Panc1 (cell line): ENCODE measurements around the gene USF1. TPM values are rescaled to one million over a fixed set of nuclear protein-coding genes. Genes with fewer than 3 reads are reported as not detected.
"Not testable (repeated sequence)": the region's sequence is repeated elsewhere in the genome, so short reads cannot be mapped to it uniquely, and the experiment has no call there.

ENCODE experiments used
- ATAC-seq: fragments of 200-7000 bp; cut with Tn5 transposase; 2 replicates; pipeline ENCODE4 v1.9.1; 2020; ENCODE audit warnings: mild to moderate bottlenecking, moderate library complexity
- BruUV-seq: library from RNA; stranded (reverse); fragments of 400-500 nt; replicated peaks from 2 replicates; lab custom pipeline; 2021; lab: Mats Ljungman, UMichigan
- CTCF ChIA-PET: fragments of 300-600 bp; sonication (Branson Sonifier 250); formaldehyde crosslinking; loops from one replicate; lab custom pipeline; 2022; ENCODE audit warnings: antibody characterized with exemption; lab: Charles Lee
- POLR2A ChIA-PET: fragments of 300-600 bp; sonication (Branson Sonifier 250); formaldehyde crosslinking; loops from one replicate; lab custom pipeline; 2022; ENCODE audit warnings: antibody characterized with exemption; lab: Charles Lee
- DNase-seq: peaks from one replicate; pipeline ENCODE4 v3.0.0-alpha.2; 2010; ENCODE audit warnings: low read depth, low spot score
- H3K27ac ChIP-seq: 2 replicates; pipeline ENCODE4 v1.5.1; 2011; ENCODE audit warnings: mild to moderate bottlenecking, low read length, inconsistent platforms
- H3K27me3 ChIP-seq: fragments of 200-500 bp; sonication (Bioruptor generic); 2 replicates; pipeline ENCODE4 v1.6.0; 2014; ENCODE audit warnings: low read length, inconsistent platforms; ENCODE audit not compliant: control insufficient read depth, insufficient read depth
- H3K36me3 ChIP-seq: fragments of 200-500 bp; sonication (Bioruptor generic); 2 replicates; pipeline ENCODE4 v1.5.1; 2014; ENCODE audit warnings: inconsistent platforms, mild to moderate bottlenecking, low read length, moderate library complexity; ENCODE audit not compliant: control insufficient read depth, insufficient read depth
- H3K4me1 ChIP-seq: 2 replicates; pipeline ENCODE4 v1.5.1; 2011; ENCODE audit warnings: inconsistent platforms, mild to moderate bottlenecking, low read length, moderate library complexity; ENCODE audit not compliant: control insufficient read depth, insufficient read depth
- H3K4me3 ChIP-seq, 2 experiments: 2 replicates each; pipeline ENCODE4 v1.5.1; 2011 to 2012; ENCODE audit warnings: low read depth in 2 of 2, low read length in 2 of 2, mild to moderate bottlenecking in 2 of 2, inconsistent platforms in 1 of 2, moderate library complexity in 1 of 2
- H3K9me3 ChIP-seq: fragments of 200-500 bp; sonication (Bioruptor generic); 2 replicates; pipeline ENCODE4 v1.5.1; 2014; ENCODE audit warnings: low read depth, mild to moderate bottlenecking, inconsistent platforms, low read length, moderate library complexity; ENCODE audit not compliant: control insufficient read depth, insufficient read depth
- CTCF ChIP-seq: fragments of 450-650 bp; IDR thresholded peaks from 2 replicates; pipeline ENCODE4 v1.5.1; 2017; ENCODE audit warnings: mild to moderate bottlenecking
- POLR2AphosphoS5 ChIP-seq: IDR thresholded peaks from 2 replicates; pipeline ENCODE4 v1.6.1; 2012; ENCODE audit warnings: mild to moderate bottlenecking, low read depth, low read length, moderate library complexity
- REST ChIP-seq, 2 experiments: IDR thresholded peaks; 2 replicates each; pipeline ENCODE4 v1.6.1; 2011 to 2012; ENCODE audit warnings: low read depth in 2 of 2, control low read depth in 1 of 2, low read length in 1 of 2, mild to moderate bottlenecking in 1 of 2, moderate library complexity in 1 of 2; ENCODE audit not compliant: insufficient read depth in 1 of 2
- SIN3A ChIP-seq: IDR thresholded peaks from 2 replicates; pipeline ENCODE4 v1.6.1; 2012; ENCODE audit warnings: low read depth, mild to moderate bottlenecking, low read length, moderate library complexity, borderline replicate concordance; ENCODE audit not compliant: insufficient read depth
- TCF7L2 ChIP-seq: IDR thresholded peaks from 2 replicates; pipeline ENCODE4 v1.6.1; 2011; ENCODE audit warnings: mild to moderate bottlenecking, low read depth, low read length, inconsistent platforms
- in situ Hi-C: cut with HindIII; loops from 2 replicates; pipeline ENCODE4 v1.10.0; 2016; ENCODE audit warnings: low sequenced_read_pairs, low pct_unique_long_range_greater_than_20kb
- intact Hi-C: fragments of 100-400 bp; cut with micrococcal nuclease; formaldehyde crosslinking; loops from one replicate; pipeline ENCODE4 v1.10.0; 2022; ENCODE audit not compliant: unreplicated experiment
- total RNA-seq: library from RNA; stranded (reverse); gene quantifications from one replicate; pipeline ENCODE4 v1.2.1, GENCODE V29; 2021; ENCODE audit not compliant: unreplicated experiment

The USF1 gene
- total RNA-seq, 1 experiment from 2014 or later = 57.7 TPM

GRCh38 chr1:161018631-161018930, 27.2 kb downstream of the USF1 start:
- ChIA-PET POLR2A (interaction anchor here (0.5 to 0.6 kb wide), 2 partner anchors 18 to 27 kb away, joined by 4 to 12 read pairs; no protein-coding TSS in a partner anchor), CTCF (interaction anchor here (0.5 to 0.7 kb wide), 2 partner anchors 8 to 12 kb away, joined by 4 to 9 read pairs; no protein-coding TSS in a partner anchor)
- H3K4me1 ChIP-seq = peaks cover 27% of the 10 kb centered on the region
- peaks cover 3% of the 10 kb centered on the region; the same call in 1 of the 2 replicates for H3K36me3 ChIP-seq
- no peak for TF ChIP-seq TCF7L2
- no peak for TF ChIP-seq REST (IDR thresholded peaks at IDR 0.05; ENCODE audit: insufficient read depth in 1 of 2, low read depth in 2 of 2, low read length in 1 of 2)
- TF ChIP-seq CTCF = no peak
- TF ChIP-seq SIN3A = no peak
- TF ChIP-seq POLR2AphosphoS5 = no peak
- H3K27ac ChIP-seq = peak overlapping the region; percentile 56; the same call in 1 of the 2 replicates
- DNase-seq (no peak), ATAC-seq (no peak)
- BruUV-seq = no TSS peak
- intact Hi-C loops (no loop called here), in situ Hi-C loops (no loop called here)
- H3K27me3 ChIP-seq = no peaks in the 10 kb centered on the region
- no peak overlapping the region for H3K4me3 ChIP-seq
- H3K9me3 ChIP-seq = no peaks in the 10 kb centered on the region

GRCh38 chr1:161017756-161018630, 27.8 kb downstream of the USF1 start:
- in situ Hi-C loops = no loop called here
- Histone ChIP-seq H3K4me1 (peaks cover 33% of the 10 kb centered on the region), H3K27ac (peak overlapping the region; percentile 56), H3K9me3 (no peaks in the 10 kb centered on the region), H3K36me3 (peaks cover 3% of the 10 kb centered on the region; the same call in 1 of the 2 replicates), H3K27me3 (no peaks in the 10 kb centered on the region), H3K4me3 (no peak overlapping the region)
- no peak for DNase-seq
- ChIA-PET CTCF (interaction anchor here (0.5 to 0.7 kb wide), 2 partner anchors 8 to 12 kb away, joined by 4 to 9 read pairs; no protein-coding TSS in a partner anchor), POLR2A (interaction anchor here (0.5 to 0.6 kb wide), 2 partner anchors 19 to 27 kb away, joined by 4 to 12 read pairs; no protein-coding TSS in a partner anchor)
- BruUV-seq = no TSS peak
- TF ChIP-seq SIN3A = no peak
- no peak for TF ChIP-seq TCF7L2
- TF ChIP-seq REST (IDR thresholded peaks at IDR 0.05; ENCODE audit: insufficient read depth in 1 of 2, low read depth in 2 of 2, low read length in 1 of 2) = no peak
- no peak for TF ChIP-seq CTCF
- TF ChIP-seq POLR2AphosphoS5 = no peak
- ATAC-seq = no peak
- intact Hi-C loops = no loop called here

GRCh38 chr1:161017181-161017580, 28.6 kb downstream of the USF1 start:
- POLR2A ChIA-PET, H3K27ac ChIP-seq, intact Hi-C loops, BruUV-seq, H3K9me3 ChIP-seq, H3K36me3 ChIP-seq, ATAC-seq, H3K4me3 ChIP-seq, CTCF ChIA-PET, DNase-seq, H3K27me3 ChIP-seq, in situ Hi-C loops: not testable (repeated sequence)
- H3K4me1 ChIP-seq = peaks cover 34% of the 10 kb centered on the region
